ENCODE measurements around the gene PTPRA. TPM values are rescaled to one million over a fixed set of nuclear protein-coding genes. Genes with fewer than 3 reads are reported as not detected.

Gene PTPRA
- total and polyA plus RNA-seq, 2 of the 13 experiments (the other 11 are each of a cell fraction or from before 2014, with no cell fraction given), result 47.2 to 127 TPM

GRCh38 chr20:2840138-2840966 is 32.9 kb upstream of the PTPRA start, which contains the start of the genes PCED1A and VPS16 (continued):
- TF ChIP-seq MEF2D (CRISPR knock-in tag; IDR thresholded peaks at IDR 0.05) (peak; percentile 33; the same call in 1 of the 2 replicates), SMC3 (IDR thresholded peaks at IDR 0.05; ENCODE audit: low read length) (no peak), PCBP2 (optimal IDR thresholded peaks at IDR 0.05; ENCODE audit: low read depth, low read length, poor library complexity, severe bottlenecking) (no peak), ZNF737 (CRISPR knock-in tag; IDR thresholded peaks at IDR 0.05; ENCODE audit: borderline replicate concordance) (no peak; the same call in 1 of the 2 replicates), MAFG (CRISPR knock-in tag; IDR thresholded peaks at IDR 0.05) (0 out of 2 replicates have a peak, but pooled peaks have one; percentile 44), ARID2 (CRISPR knock-in tag; IDR thresholded peaks at IDR 0.05; ENCODE audit: borderline replicate concordance) (peak; percentile 99), NFYC (CRISPR knock-in tag; IDR thresholded peaks at IDR 0.05) (peak; percentile 42; the same call in 1 of the 2 replicates), ZNF331 (CRISPR knock-in tag; IDR thresholded peaks at IDR 0.05) (peak; percentile 89), CREM (IDR thresholded peaks at IDR 0.05) (no peak; the same call in 1 of the 2 replicates), CREM (CRISPR knock-in tag; IDR thresholded peaks at IDR 0.05) (no peak; the same call in 1 of the 2 replicates), ZFP82 (CRISPR knock-in tag; IDR thresholded peaks at IDR 0.05; ENCODE audit: borderline replicate concordance) (peak; percentile 99), HIVEP1 (CRISPR knock-in tag; IDR thresholded peaks at IDR 0.05) (peak; percentile 97), HINFP (CRISPR knock-in tag; IDR thresholded peaks at IDR 0.05; ENCODE audit: low read depth) (peak; percentile 83; the same call in 1 of the 2 replicates), ZBTB1 (CRISPR knock-in tag; IDR thresholded peaks at IDR 0.05; ENCODE audit: borderline replicate concordance) (no peak), ZNF761 (CRISPR knock-in tag; conservative IDR thresholded peaks at IDR 0.05) (peak; percentile 94), NFAT5 (CRISPR knock-in tag; IDR thresholded peaks at IDR 0.05) (peak; percentile 80; the same call in 1 of the 2 replicates), DBP (CRISPR knock-in tag; IDR thresholded peaks at IDR 0.05; ENCODE audit: not compliant biosample characterization) (no peak), CC2D1A (CRISPR knock-in tag; IDR thresholded peaks at IDR 0.05) (peak; percentile 93; the same call in 1 of the 2 replicates), RBM39 (IDR thresholded peaks at IDR 0.05; ENCODE audit: low read depth, low read length, poor library complexity, severe bottlenecking) (peak; percentile 98), SOX13 (IDR thresholded peaks at IDR 0.05) (no peak), SOX13 (CRISPR knock-in tag; conservative IDR thresholded peaks at IDR 0.05 in 1 of 2, IDR thresholded peaks at IDR 0.05 in 1 of 2) (peak in 1 of 2 experiments; percentile 63; a peak in 2 of 4 replicates), ZBTB7B (CRISPR knock-in tag; IDR thresholded peaks at IDR 0.05) (peak; percentile 92)
